Measurements from ENCODE around the gene RTN4R. TPM values are rescaled to one million over a fixed set of nuclear protein-coding genes. Genes with fewer than 3 reads are reported as not detected.

The RTN4R gene
- total and polyA plus RNA-seq, 2 donors (not counting 1 experiment from before 2014, with no cell fraction given): 0.42 to 0.79 TPM

- Histone ChIP-seq H2AFZ (ENCODE audit: insufficient read depth, low read depth, low read length, poor library complexity, severe bottlenecking) (no peak overlapping the region), H3K4me3 (ENCODE audit: control extremely low read depth in 1 of 5, extremely low read depth in 1 of 5, insufficient read depth in 1 of 5, low read depth in 2 of 5, low read length in 4 of 5) (no peak overlapping the region), H3K27me3 (replicated peaks in 1 of 4; ENCODE audit: control extremely low read depth in 1 of 4, control insufficient read depth in 3 of 4, insufficient read depth in 4 of 4, low read length in 3 of 4) (peaks cover 0 to 4% (median 0%) of the 10 kb centered on the region in 4 experiments), H3K4me1 (ENCODE audit: control insufficient read depth in 2 of 2, insufficient read depth in 2 of 2, low read length in 2 of 2) (peaks cover 0 to 3% of the 10 kb centered on the region in 2 donors), H3K4me2 (replicated peaks; ENCODE audit: low read depth, low read length, poor library complexity, severe bottlenecking) (no peak overlapping the region), H3K36me3 (replicated peaks in 1 of 2; ENCODE audit: control extremely low read depth in 1 of 2, control insufficient read depth in 1 of 2, extremely low read depth in 1 of 2, insufficient read depth in 2 of 2, low read length in 1 of 2) (no peaks in the 10 kb centered on the region), H3K9me3 (ENCODE audit: control extremely low read depth in 1 of 3, control insufficient read depth in 2 of 3, insufficient read depth in 1 of 3, low read length in 2 of 3) (no peaks in the 10 kb centered on the region), H3K9ac (ENCODE audit: low read length) (no peak overlapping the region), H4K20me1 (ENCODE audit: control insufficient read depth, insufficient read depth, low read length, poor library complexity, severe bottlenecking) (no peaks in the 10 kb centered on the region), H3K79me2 (ENCODE audit: control insufficient read depth, insufficient read depth, low read length) (no peaks in the 10 kb centered on the region), H3K27ac (ENCODE audit: low read length in 2 of 2) (no peak overlapping the region)
- no peaks in the 10 kb centered on the region for H3K9me3 Mint-ChIP-seq (ENCODE audit: insufficient read depth)
- intact Hi-C loops (cut with micrococcal nuclease): loop anchor here (1.0 kb wide), 1 partner anchor 16 kb away; the partner anchor contains the start of gene RTN4R
- peaks cover 4% of the 10 kb centered on the region for H3K27me3 Mint-ChIP-seq
- no peak for DNase-seq
- WGBS (ENCODE audit: insufficient coverage): 79% methylated on average over 11 of the region's 13 CpGs
- POLR2A ChIA-PET: no interaction called here
- peaks cover 4% of the 10 kb centered on the region for H3K4me1 Mint-ChIP-seq
- TF ChIP-seq CTCF (IDR thresholded peaks at IDR 0.05): no peak
- TF ChIP-seq EZH2 (IDR thresholded peaks at IDR 0.05; ENCODE audit: borderline replicate concordance, insufficient read depth, low read depth, low read length, poor library complexity, severe bottlenecking): no peak
- CTCF ChIA-PET: interaction anchor here (1.1 to 3.3 kb wide), 7 partner anchors 10 to 314 kb away, joined by 3 to 31 read pairs (median 6); partner anchors contain the start of gene DGCR6L
- no peak overlapping the region for H3K4me3 Mint-ChIP-seq
- ATAC-seq (ENCODE audit: low read depth): no peak
- H3K27ac Mint-ChIP-seq: no peak overlapping the region
Observed at GRCh38 chr22:20284471-20285086, 16.5 kb upstream of the RTN4R start.

- H3K4me1 Mint-ChIP-seq: peaks cover 4% of the 10 kb centered on the region
- Histone ChIP-seq H3K9ac (ENCODE audit: low read length) (no peak overlapping the region), H3K9me3 (ENCODE audit: control extremely low read depth in 1 of 3, control insufficient read depth in 2 of 3, insufficient read depth in 1 of 3, low read length in 2 of 3) (no peaks in the 10 kb centered on the region), H3K36me3 (replicated peaks in 1 of 2; ENCODE audit: control extremely low read depth in 1 of 2, control insufficient read depth in 1 of 2, extremely low read depth in 1 of 2, insufficient read depth in 2 of 2, low read length in 1 of 2) (no peaks in the 10 kb centered on the region), H4K20me1 (ENCODE audit: control insufficient read depth, insufficient read depth, low read length, poor library complexity, severe bottlenecking) (no peaks in the 10 kb centered on the region), H2AFZ (ENCODE audit: insufficient read depth, low read depth, low read length, poor library complexity, severe bottlenecking) (no peak overlapping the region), H3K27ac (ENCODE audit: low read length in 2 of 2) (no peak overlapping the region), H3K4me1 (ENCODE audit: control insufficient read depth in 2 of 2, insufficient read depth in 2 of 2, low read length in 2 of 2) (peaks cover 0 to 3% of the 10 kb centered on the region in 2 donors), H3K27me3 (replicated peaks in 1 of 4; ENCODE audit: control extremely low read depth in 1 of 4, control insufficient read depth in 3 of 4, insufficient read depth in 4 of 4, low read length in 3 of 4) (peaks cover 0 to 4% (median 0%) of the 10 kb centered on the region in 4 experiments), H3K4me2 (replicated peaks; ENCODE audit: low read depth, low read length, poor library complexity, severe bottlenecking) (no peak overlapping the region), H3K79me2 (ENCODE audit: control insufficient read depth, insufficient read depth, low read length) (no peaks in the 10 kb centered on the region), H3K4me3 (ENCODE audit: control extremely low read depth in 1 of 5, extremely low read depth in 1 of 5, insufficient read depth in 1 of 5, low read depth in 2 of 5, low read length in 4 of 5) (no peak overlapping the region)
- no peak overlapping the region for H3K27ac Mint-ChIP-seq
- H3K9me3 Mint-ChIP-seq (ENCODE audit: insufficient read depth): no peaks in the 10 kb centered on the region
- peaks cover 4% of the 10 kb centered on the region for H3K27me3 Mint-ChIP-seq
- ChIA-PET POLR2A (no interaction called here), CTCF (interaction anchor here (0.7 to 3.3 kb wide), 9 partner anchors 8 to 313 kb away, joined by 3 to 31 read pairs (median 5); no protein-coding TSS in a partner anchor)
- intact Hi-C loops (cut with micrococcal nuclease): no loop called here
- ATAC-seq (ENCODE audit: low read depth) (no peak), DNase-seq (no peak)
- WGBS (ENCODE audit: insufficient coverage): 77% methylated on average over 4 of the region's 5 CpGs
- TF ChIP-seq EZH2 (IDR thresholded peaks at IDR 0.05; ENCODE audit: borderline replicate concordance, insufficient read depth, low read depth, low read length, poor library complexity, severe bottlenecking) (no peak), CTCF (IDR thresholded peaks at IDR 0.05) (no peak)
- no peak overlapping the region for H3K4me3 Mint-ChIP-seq
Observed at GRCh38 chr22:20283674-20284066, 15.6 kb upstream of the RTN4R start.
